H1 (cell line): ENCODE measurements around the gene MRRF. TPM values are rescaled to one million over a fixed set of nuclear protein-coding genes. Genes with fewer than 3 reads are reported as not detected.
A peak's percentile ranks its signal among the peaks of the same experiment; 100 is the strongest.

ENCODE experiments used
- CBX8 ChIP-seq: fragments of 300-800, 300-1000 bp; sonication (generic); IDR thresholded peaks from 2 replicates; pipeline ENCODE4 v1.7.1; 2016; ENCODE audit warnings: low read depth, low read length, borderline replicate concordance
- EP300 ChIP-seq, 2 experiments: IDR thresholded peaks; 1 replicate in 1 of 2; 2 replicates in 1 of 2; pipeline ENCODE4 v1.6.1; 2011 to 2012; ENCODE audit warnings: low read depth in 2 of 2, low read length in 2 of 2, mild to moderate bottlenecking in 2 of 2, borderline replicate concordance in 1 of 2, inconsistent platforms in 1 of 2, moderate library complexity in 1 of 2
- HDAC6 ChIP-seq: IDR thresholded peaks from one replicate; pipeline ENCODE4 v1.7.1; 2012; ENCODE audit warnings: low read depth, mild to moderate bottlenecking, inconsistent platforms, low read length, moderate library complexity
- KDM5A ChIP-seq: fragments of 200-600 bp; IDR thresholded peaks from 2 replicates; pipeline ENCODE4 v1.7.1; 2012; ENCODE audit warnings: mild to moderate bottlenecking, low read length, inconsistent platforms, mixed read lengths
- NRF1 ChIP-seq: IDR thresholded peaks from 2 replicates; pipeline ENCODE4 v1.6.1; 2011; ENCODE audit warnings: mild to moderate bottlenecking, low read depth, low read length, improper control_type of control experiment
- POLR2A ChIP-seq, 2 experiments: IDR thresholded peaks; 1 replicate in 1 of 2; 2 replicates in 1 of 2; pipeline ENCODE4 v1.6.1; 2011; ENCODE audit warnings: low read depth in 2 of 2, low read length in 2 of 2, mild to moderate bottlenecking in 2 of 2; ENCODE audit errors: control extremely low read depth in 1 of 2
- POU5F1 ChIP-seq: IDR thresholded peaks from 2 replicates; pipeline ENCODE4 v1.6.1; 2011; ENCODE audit warnings: low read depth, mild to moderate bottlenecking, low read length, moderate library complexity
- RBBP5 ChIP-seq: IDR thresholded peaks from 2 replicates; pipeline ENCODE4 v1.7.1; 2012; ENCODE audit warnings: low read depth, mild to moderate bottlenecking, inconsistent platforms, low read length, moderate library complexity, borderline replicate concordance
- RNF2 ChIP-seq: fragments of 200-900, 300-1000 bp; sonication (generic); IDR thresholded peaks from 2 replicates; pipeline ENCODE4 v1.7.1; 2016; ENCODE audit warnings: borderline replicate concordance, low read depth, mild to moderate bottlenecking, antibody characterized with exemption, low read length; ENCODE audit not compliant: poor library complexity, severe bottlenecking; ENCODE audit errors: missing control alignments
- SAP30 ChIP-seq: fragments of 300-600 bp; sonication (generic); IDR thresholded peaks from 2 replicates; pipeline ENCODE4 v1.7.1; 2012; ENCODE audit warnings: low read length, moderate library complexity, mild to moderate bottlenecking, inconsistent platforms; ENCODE audit not compliant: insufficient read depth, insufficient replicate concordance
- SIRT6 ChIP-seq: IDR thresholded peaks from one replicate; pipeline ENCODE4 v1.7.1; 2012; ENCODE audit warnings: low read length, inconsistent platforms
- SP1 ChIP-seq: IDR thresholded peaks from 2 replicates; pipeline ENCODE4 v1.6.1; 2011; ENCODE audit warnings: low read depth, low read length
- TEAD4 ChIP-seq: IDR thresholded peaks from 2 replicates; pipeline ENCODE4 v1.6.1; 2012; ENCODE audit warnings: low read depth, low read length, inconsistent platforms, mixed read lengths
- polyA plus RNA-seq, 7 experiments: library from polyadenylated mRNA; depleted of rRNA in 3 of 7; stranded (reverse) in 5 of 7; unstranded in 2 of 7; fragments of >200 nt in 5 of 7; fragments of 200-250 nt in 2 of 7; gene quantifications; 1 replicate in 5 of 7; 2 replicates in 1 of 7; 4 replicates in 1 of 7; pipeline versions ENCODE4 v1.2.1 to v1.2.3, GENCODE V29; 2011 to 2013; ENCODE audit warnings: missing spikeins in 2 of 7, mixed read lengths in 2 of 7
- total RNA-seq: library from RNA; stranded (reverse); fragmentation: NEBNext Ultra II Directional; extraction: Animal tissue kit (Norgen Biotek cat#: 25700); gene quantifications from 2 replicates; pipeline ENCODE4 v1.2.1, GENCODE V29; 2021
- TF ChIP-seq, protein P1 (sequence below), 3 experiments: IDR thresholded peaks; 1 replicate in 2 of 3; 2 replicates in 1 of 3; pipeline versions ENCODE4 v1.5.1 to v1.6.1; 2011; ENCODE audit warnings: low read length in 3 of 3, mild to moderate bottlenecking in 3 of 3, inconsistent platforms in 2 of 3, low read depth in 1 of 3, moderate library complexity in 1 of 3; ENCODE audit not compliant: insufficient read depth in 1 of 3; ENCODE audit errors: control extremely low read depth in 1 of 3

The MRRF gene
- total and polyA plus RNA-seq, 2 of the 8 experiments (the other 6 are each of a cell fraction or from before 2014, with no cell fraction given): 29.4 to 47.8 TPM

DNA sequence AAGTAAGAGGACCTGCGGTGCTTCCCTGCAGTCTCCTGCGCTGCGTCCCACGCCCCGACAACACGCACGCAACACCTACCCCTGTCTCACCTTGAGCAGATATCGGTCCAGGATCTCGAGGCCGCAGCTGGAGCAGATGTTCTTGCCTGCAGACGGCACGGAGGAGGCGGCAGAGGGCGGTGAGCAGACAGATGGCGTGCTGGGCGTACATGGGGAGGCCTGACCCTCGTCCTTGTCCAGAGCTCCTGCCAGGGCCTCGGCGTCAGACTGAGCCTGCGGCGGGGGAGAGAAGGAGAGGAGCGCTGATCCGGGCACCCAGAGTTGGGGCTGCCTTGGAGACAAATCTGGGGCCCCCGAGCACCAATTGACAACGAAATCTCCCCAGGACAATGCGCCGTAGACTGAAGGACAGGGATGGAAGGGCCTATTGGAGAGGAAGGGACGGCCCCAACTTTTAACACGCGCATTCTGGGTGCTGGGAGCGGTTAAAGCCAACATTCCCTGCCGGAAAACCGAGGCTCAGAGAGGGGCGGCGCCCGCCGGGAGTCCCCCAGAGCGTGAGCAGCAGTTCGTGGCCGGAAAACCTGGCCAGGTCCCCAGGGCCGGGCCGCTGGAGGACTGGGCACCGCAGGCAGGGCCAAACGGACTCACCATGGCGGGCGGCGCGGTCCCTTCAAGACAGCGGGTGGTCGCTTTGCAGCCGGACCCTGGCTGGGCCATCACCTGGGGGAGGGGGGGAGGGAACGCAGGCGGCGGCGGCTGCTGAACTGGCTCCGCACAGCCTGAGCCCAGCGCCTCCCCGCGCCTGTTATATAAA is 37.7 kb upstream of the MRRF start (continued):
- TF ChIP-seq CBX8 (peak; percentile 95; the same call in 1 of the 2 replicates), SAP30 (no peak), TEAD4 (no peak), SIRT6 (no peak), POLR2A (IDR thresholded peaks at IDR 0.05; ENCODE audit: control extremely low read depth in 1 of 2, low read depth in 2 of 2, low read length in 2 of 2) (no peak), SP1 (no peak), RBBP5 (no peak), NRF1 (no peak), HDAC6 (no peak), KDM5A (no peak), EP300 (IDR thresholded peaks at IDR 0.05; ENCODE audit: borderline replicate concordance in 1 of 2, low read depth in 2 of 2, low read length in 2 of 2) (no peak), POU5F1 (no peak), RNF2 (peak; percentile 89)
- TF ChIP-seq, protein P1, sequence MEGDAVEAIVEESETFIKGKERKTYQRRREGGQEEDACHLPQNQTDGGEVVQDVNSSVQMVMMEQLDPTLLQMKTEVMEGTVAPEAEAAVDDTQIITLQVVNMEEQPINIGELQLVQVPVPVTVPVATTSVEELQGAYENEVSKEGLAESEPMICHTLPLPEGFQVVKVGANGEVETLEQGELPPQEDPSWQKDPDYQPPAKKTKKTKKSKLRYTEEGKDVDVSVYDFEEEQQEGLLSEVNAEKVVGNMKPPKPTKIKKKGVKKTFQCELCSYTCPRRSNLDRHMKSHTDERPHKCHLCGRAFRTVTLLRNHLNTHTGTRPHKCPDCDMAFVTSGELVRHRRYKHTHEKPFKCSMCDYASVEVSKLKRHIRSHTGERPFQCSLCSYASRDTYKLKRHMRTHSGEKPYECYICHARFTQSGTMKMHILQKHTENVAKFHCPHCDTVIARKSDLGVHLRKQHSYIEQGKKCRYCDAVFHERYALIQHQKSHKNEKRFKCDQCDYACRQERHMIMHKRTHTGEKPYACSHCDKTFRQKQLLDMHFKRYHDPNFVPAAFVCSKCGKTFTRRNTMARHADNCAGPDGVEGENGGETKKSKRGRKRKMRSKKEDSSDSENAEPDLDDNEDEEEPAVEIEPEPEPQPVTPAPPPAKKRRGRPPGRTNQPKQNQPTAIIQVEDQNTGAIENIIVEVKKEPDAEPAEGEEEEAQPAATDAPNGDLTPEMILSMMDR (IDR thresholded peaks at IDR 0.05; ENCODE audit: control extremely low read depth in 1 of 3, insufficient read depth in 1 of 3, low read depth in 1 of 3, low read length in 3 of 3): no peak
